ENCODE measurements around the gene DACH1. TPM values are rescaled to one million over a fixed set of nuclear protein-coding genes. Genes with fewer than 3 reads are reported as not detected.

The DACH1 gene
- total RNA-seq, 1 donor from 2014 or later = 39.5 TPM

DNA sequence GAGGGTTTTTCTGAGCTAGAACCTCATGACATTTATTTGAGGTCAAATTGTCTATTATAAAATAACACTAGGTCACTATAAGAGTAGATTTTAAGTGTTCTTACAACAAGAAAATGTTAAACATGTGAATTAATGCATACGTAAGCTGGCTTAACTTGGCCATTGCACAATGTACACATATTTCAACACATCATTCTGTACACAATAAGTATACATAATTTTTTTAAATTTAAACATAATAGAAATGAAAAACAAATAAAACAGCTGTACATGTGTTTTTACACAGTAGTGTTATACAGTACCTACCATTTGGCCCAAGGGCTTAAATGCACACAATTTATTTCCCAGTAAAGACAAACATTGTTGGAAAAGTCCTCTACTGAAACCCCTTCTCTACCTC lies 269.9 kb downstream of the DACH1 start:
- TF ChIP-seq, protein P1, sequence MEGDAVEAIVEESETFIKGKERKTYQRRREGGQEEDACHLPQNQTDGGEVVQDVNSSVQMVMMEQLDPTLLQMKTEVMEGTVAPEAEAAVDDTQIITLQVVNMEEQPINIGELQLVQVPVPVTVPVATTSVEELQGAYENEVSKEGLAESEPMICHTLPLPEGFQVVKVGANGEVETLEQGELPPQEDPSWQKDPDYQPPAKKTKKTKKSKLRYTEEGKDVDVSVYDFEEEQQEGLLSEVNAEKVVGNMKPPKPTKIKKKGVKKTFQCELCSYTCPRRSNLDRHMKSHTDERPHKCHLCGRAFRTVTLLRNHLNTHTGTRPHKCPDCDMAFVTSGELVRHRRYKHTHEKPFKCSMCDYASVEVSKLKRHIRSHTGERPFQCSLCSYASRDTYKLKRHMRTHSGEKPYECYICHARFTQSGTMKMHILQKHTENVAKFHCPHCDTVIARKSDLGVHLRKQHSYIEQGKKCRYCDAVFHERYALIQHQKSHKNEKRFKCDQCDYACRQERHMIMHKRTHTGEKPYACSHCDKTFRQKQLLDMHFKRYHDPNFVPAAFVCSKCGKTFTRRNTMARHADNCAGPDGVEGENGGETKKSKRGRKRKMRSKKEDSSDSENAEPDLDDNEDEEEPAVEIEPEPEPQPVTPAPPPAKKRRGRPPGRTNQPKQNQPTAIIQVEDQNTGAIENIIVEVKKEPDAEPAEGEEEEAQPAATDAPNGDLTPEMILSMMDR (conservative IDR thresholded peaks at IDR 0.05) = no peak
- no peaks in the 10 kb centered on the region for H3K9me3 Mint-ChIP-seq
- no peaks in the 10 kb centered on the region for H3K4me1 Mint-ChIP-seq (ENCODE audit: unreplicated experiment)
- no peak overlapping the region for H3K4me3 Mint-ChIP-seq
- DNase-seq (ENCODE audit: extremely low spot score, unreplicated experiment) = no peak
- peaks cover 5% of the 10 kb centered on the region for H3K36me3 Mint-ChIP-seq
- no peaks in the 10 kb centered on the region for H3K27me3 Mint-ChIP-seq
- H3K27ac Mint-ChIP-seq = no peak overlapping the region

DNA sequence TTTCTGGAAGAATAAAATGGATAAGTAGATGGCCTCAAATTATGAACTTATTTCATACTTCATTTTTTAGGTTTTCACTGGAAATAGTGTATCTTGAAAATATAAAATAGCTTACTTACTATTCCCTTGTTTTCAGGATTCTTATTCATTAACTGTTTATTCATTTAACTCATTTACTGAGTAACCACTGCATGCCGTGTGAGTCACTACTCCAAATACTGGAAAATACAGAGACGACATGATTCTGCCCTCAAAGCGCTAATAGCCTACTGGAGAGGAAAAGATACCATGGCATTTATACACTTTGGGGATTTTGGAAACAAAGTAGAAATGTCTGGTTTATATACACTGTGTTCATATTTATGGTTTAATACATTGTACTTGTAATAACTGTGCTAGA lies 270.9 kb downstream of the DACH1 start:
- DNase-seq (ENCODE audit: extremely low spot score, unreplicated experiment) = no peak
- Mint-ChIP-seq H3K4me1 (ENCODE audit: unreplicated experiment) (no peaks in the 10 kb centered on the region), H3K9me3 (no peaks in the 10 kb centered on the region), H3K27ac (no peak overlapping the region), H3K4me3 (no peak overlapping the region), H3K27me3 (no peaks in the 10 kb centered on the region), H3K36me3 (peaks cover 5% of the 10 kb centered on the region)
- TF ChIP-seq, protein P1 (conservative IDR thresholded peaks at IDR 0.05) = no peak

DNA sequence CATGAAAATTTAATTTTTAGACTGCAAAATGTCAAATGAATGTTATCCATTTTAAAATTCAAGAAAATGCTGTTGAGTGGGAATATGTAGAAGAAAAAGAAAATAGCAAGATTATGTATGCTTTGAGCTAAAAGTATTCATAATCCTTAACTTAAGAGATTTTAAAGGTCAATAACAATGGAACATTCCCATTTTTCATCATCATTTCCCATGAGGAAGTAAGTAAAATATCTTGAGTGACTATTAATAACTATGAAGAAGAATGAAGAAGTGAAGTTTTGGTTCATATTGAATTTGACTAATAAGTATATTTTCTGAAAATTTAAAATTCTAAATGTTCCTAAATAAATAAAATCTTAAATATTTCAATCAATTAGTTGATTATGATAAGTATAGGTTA lies 273.4 kb downstream of the DACH1 start:
- H3K36me3 Mint-ChIP-seq = peaks cover 5% of the 10 kb centered on the region
- no peak overlapping the region for H3K27ac Mint-ChIP-seq
- no peaks in the 10 kb centered on the region for H3K27me3 Mint-ChIP-seq
- H3K4me3 Mint-ChIP-seq = no peak overlapping the region
- H3K9me3 Mint-ChIP-seq = no peaks in the 10 kb centered on the region
- H3K4me1 Mint-ChIP-seq (ENCODE audit: unreplicated experiment) = peaks cover 8% of the 10 kb centered on the region
- TF ChIP-seq, protein P1 (conservative IDR thresholded peaks at IDR 0.05) = no peak
- DNase-seq (ENCODE audit: extremely low spot score, unreplicated experiment) = no peak

DNA sequence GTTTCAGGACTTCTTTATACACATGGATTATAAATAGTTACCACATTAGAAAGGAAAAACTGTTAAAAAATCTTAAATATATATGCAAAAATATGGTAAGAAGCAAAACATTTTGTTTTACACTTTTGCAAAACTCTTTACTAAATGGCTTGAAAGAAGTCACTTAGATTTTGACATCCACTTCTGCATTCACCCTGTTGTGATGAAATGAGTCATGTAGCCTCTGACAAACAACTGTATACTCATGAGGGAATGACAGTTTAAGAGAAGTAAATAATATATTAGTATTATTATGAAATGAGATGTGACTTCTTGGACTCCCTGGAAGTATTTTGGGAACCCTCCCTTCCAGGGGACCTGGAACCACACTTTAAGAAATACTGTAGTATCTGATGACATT lies 275.6 kb downstream of the DACH1 start:
- H3K4me3 Mint-ChIP-seq = no peak overlapping the region
- H3K27me3 Mint-ChIP-seq = no peaks in the 10 kb centered on the region
- DNase-seq (ENCODE audit: extremely low spot score, unreplicated experiment) = no peak
- TF ChIP-seq, protein P1 (conservative IDR thresholded peaks at IDR 0.05) = no peak
- H3K27ac Mint-ChIP-seq = no peak overlapping the region
- H3K4me1 Mint-ChIP-seq (ENCODE audit: unreplicated experiment) = peaks cover 17% of the 10 kb centered on the region
- H3K36me3 Mint-ChIP-seq = peaks cover 3% of the 10 kb centered on the region
- no peaks in the 10 kb centered on the region for H3K9me3 Mint-ChIP-seq

DNA sequence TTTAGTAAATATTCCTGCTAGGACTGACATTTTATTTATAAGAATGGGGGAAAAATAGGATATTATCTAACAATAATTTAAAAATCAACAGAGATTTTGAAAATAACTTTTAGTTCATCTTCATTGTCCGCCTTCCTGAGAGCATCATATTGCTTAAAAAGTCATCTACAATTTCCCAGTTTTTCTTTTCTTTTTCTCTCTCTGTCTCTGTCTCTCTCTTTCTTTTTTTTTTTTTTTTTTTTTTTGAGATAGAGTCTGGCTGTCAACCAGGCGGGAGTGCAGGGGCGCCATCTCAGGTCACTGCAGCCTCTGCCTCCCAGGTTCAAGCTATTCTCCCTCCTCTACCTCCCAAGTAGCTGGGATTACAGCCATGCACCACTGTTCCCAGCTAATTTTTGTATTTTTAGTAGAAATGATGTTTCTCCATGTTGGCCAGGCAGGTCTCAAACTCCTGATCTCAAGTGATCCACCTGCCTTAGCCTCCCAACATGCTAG lies 276.3 kb downstream of the DACH1 start:
- H3K27ac Mint-ChIP-seq = no peak overlapping the region
- DNase-seq (ENCODE audit: extremely low spot score, unreplicated experiment) = no peak
- H3K4me3 Mint-ChIP-seq = no peak overlapping the region
- no peaks in the 10 kb centered on the region for H3K27me3 Mint-ChIP-seq
- TF ChIP-seq, protein P1 (conservative IDR thresholded peaks at IDR 0.05) = no peak
- no peaks in the 10 kb centered on the region for H3K36me3 Mint-ChIP-seq
- no peaks in the 10 kb centered on the region for H3K9me3 Mint-ChIP-seq
- H3K4me1 Mint-ChIP-seq (ENCODE audit: unreplicated experiment) = peaks cover 17% of the 10 kb centered on the region

DNA sequence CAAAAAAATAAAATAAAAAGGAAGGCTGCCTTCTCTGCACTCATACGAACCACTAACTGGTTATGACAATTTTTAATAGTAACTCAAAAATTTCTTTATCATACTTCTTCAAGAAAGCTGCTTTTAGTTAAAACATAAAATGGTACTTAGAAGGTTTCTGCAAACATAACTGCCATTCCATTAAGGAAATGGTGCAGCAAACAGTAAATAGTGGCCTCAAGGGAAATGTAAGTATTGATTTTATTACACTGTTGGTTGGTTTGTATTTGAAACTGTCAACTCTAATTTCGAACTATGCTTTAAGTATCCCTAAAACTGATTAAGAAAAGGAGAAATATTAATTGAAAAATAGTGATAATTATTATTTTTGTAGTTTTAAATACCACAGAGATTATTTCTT lies 278.0 kb downstream of the DACH1 start:
- no peak overlapping the region for H3K4me3 Mint-ChIP-seq
- peaks cover 17% of the 10 kb centered on the region for H3K4me1 Mint-ChIP-seq (ENCODE audit: unreplicated experiment)
- H3K27ac Mint-ChIP-seq = no peak overlapping the region
- no peaks in the 10 kb centered on the region for H3K9me3 Mint-ChIP-seq
- H3K36me3 Mint-ChIP-seq = no peaks in the 10 kb centered on the region
- TF ChIP-seq, protein P1 (conservative IDR thresholded peaks at IDR 0.05) = no peak
- no peak for DNase-seq (ENCODE audit: extremely low spot score, unreplicated experiment)
- no peaks in the 10 kb centered on the region for H3K27me3 Mint-ChIP-seq

Data from type B pancreatic cell (in vitro differentiated cells).